SK-N-SH treated with all-trans-retinoic acid at 6 μM for 48 hours (cell line): ENCODE data around the gene EN2.

Experiments
- ATAC-seq: fragments of 200-7000 bp; cut with Tn5 transposase; 3 replicates; pipeline ENCODE4 v1.9.1; 2020; ENCODE audit warnings: mild to moderate bottlenecking, moderate library complexity
- ARNTL ChIP-seq: fragments of 450-650 bp; formaldehyde crosslinking; IDR thresholded peaks from 2 replicates; pipeline ENCODE4 v1.5.0; 2020; ENCODE audit warnings: low read depth, mild to moderate bottlenecking, moderate library complexity, borderline replicate concordance
- BACH2 ChIP-seq: fragments of 250-450 bp; sonication (Bioruptor Pico); IDR thresholded peaks from 2 replicates; pipeline ENCODE4 v1.9.0; 2021; ENCODE audit warnings: mild to moderate bottlenecking, borderline replicate concordance
- CSDC2 ChIP-seq: fragments of 250-450 bp; sonication (Bioruptor Pico); IDR thresholded peaks from 2 replicates; pipeline ENCODE4 v1.5.0; 2020; ENCODE audit warnings: mild to moderate bottlenecking, moderate library complexity
- CSRNP3 ChIP-seq: fragments of 250-450 bp; sonication (Bioruptor Pico); IDR thresholded peaks from 2 replicates; pipeline ENCODE4 v1.5.1; 2021; ENCODE audit warnings: mild to moderate bottlenecking, moderate library complexity
- ESRRG ChIP-seq: fragments of 250-450 bp; sonication (Bioruptor Pico); IDR thresholded peaks from 2 replicates; pipeline ENCODE4 v1.6.1; 2021; ENCODE audit warnings: mild to moderate bottlenecking
- GLIS3 ChIP-seq: fragments of 250-450 bp; sonication (Bioruptor Pico); IDR thresholded peaks from 2 replicates; pipeline ENCODE4 v1.5.0; 2020; ENCODE audit warnings: mild to moderate bottlenecking, moderate library complexity
- ISL1 ChIP-seq: fragments of 250-450 bp; sonication (Bioruptor Pico); IDR thresholded peaks from 2 replicates; pipeline ENCODE4 v2.1.2; 2022; ENCODE audit warnings: mild to moderate bottlenecking, moderate library complexity
- OSR1 ChIP-seq: fragments of 250-450 bp; sonication (Bioruptor Pico); IDR thresholded peaks from 2 replicates; pipeline ENCODE4 v1.8.0; 2022; ENCODE audit warnings: moderate library complexity, mild to moderate bottlenecking, inconsistent platforms
- PATZ1 ChIP-seq: fragments of 250-450 bp; sonication (Bioruptor Pico); IDR thresholded peaks from 2 replicates; pipeline ENCODE4 v1.8.0; 2020; ENCODE audit warnings: mild to moderate bottlenecking, moderate library complexity, borderline replicate concordance
- POU6F1 ChIP-seq: fragments of 250-450 bp; sonication (Bioruptor Pico); IDR thresholded peaks from 2 replicates; pipeline ENCODE4 v1.8.0; 2021; ENCODE audit warnings: low read depth, mild to moderate bottlenecking, moderate library complexity, borderline replicate concordance
- PPARA ChIP-seq: fragments of 250-450 bp; sonication (Bioruptor Pico); IDR thresholded peaks from 2 replicates; pipeline ENCODE4 v1.5.0; 2020; ENCODE audit warnings: mild to moderate bottlenecking, borderline replicate concordance
- RARB ChIP-seq: fragments of 250-450 bp; sonication (Bioruptor Pico); IDR thresholded peaks from 2 replicates; pipeline ENCODE4 v1.8.0; 2021; ENCODE audit warnings: mild to moderate bottlenecking, moderate library complexity
- SNAI2 ChIP-seq: fragments of 250-450 bp; sonication (Bioruptor Pico); IDR thresholded peaks from 2 replicates; pipeline ENCODE4 v1.5.0; 2020; ENCODE audit warnings: mild to moderate bottlenecking, moderate library complexity
- TCF4 ChIP-seq: fragments of 250-450 bp; sonication (Bioruptor Pico); IDR thresholded peaks from 2 replicates; pipeline ENCODE4 v1.8.0; 2021; ENCODE audit warnings: mild to moderate bottlenecking, moderate library complexity, borderline replicate concordance
- TSHZ2 ChIP-seq: fragments of 250-450 bp; sonication (Bioruptor Pico); IDR thresholded peaks from 2 replicates; pipeline ENCODE4 v1.5.0; 2020; ENCODE audit warnings: mild to moderate bottlenecking, moderate library complexity
- ZC3H10 ChIP-seq: fragments of 250-450 bp; sonication (Bioruptor Pico); IDR thresholded peaks from 2 replicates; pipeline ENCODE4 v1.5.1; 2021; ENCODE audit warnings: mild to moderate bottlenecking, moderate library complexity
- ZFP3 ChIP-seq: fragments of 250-450 bp; sonication (Bioruptor Pico); IDR thresholded peaks from 2 replicates; pipeline ENCODE4 v1.5.0; 2020; ENCODE audit warnings: mild to moderate bottlenecking, moderate library complexity
- ZFP30 ChIP-seq: fragments of 450-650 bp; formaldehyde crosslinking; IDR thresholded peaks from 2 replicates; pipeline ENCODE4 v1.5.0; 2022; ENCODE audit warnings: mild to moderate bottlenecking, moderate library complexity
- ZNF565 ChIP-seq: fragments of 450-650 bp; formaldehyde crosslinking; conservative IDR thresholded peaks from 2 replicates; pipeline ENCODE4 v1.5.0; 2020; ENCODE audit warnings: low read depth, mild to moderate bottlenecking, moderate library complexity
- ZNF70 ChIP-seq: fragments of 450-650 bp; formaldehyde crosslinking; IDR thresholded peaks from 2 replicates; pipeline ENCODE4 v1.5.0; 2020; ENCODE audit warnings: mild to moderate bottlenecking, moderate library complexity
- ZNF8 ChIP-seq: fragments of 450-650 bp; formaldehyde crosslinking; IDR thresholded peaks from 2 replicates; pipeline ENCODE4 v1.5.0; 2020; ENCODE audit warnings: mild to moderate bottlenecking, moderate library complexity

EN2 gene

GRCh38 chr7:155468785-155469148, 10.8 kb downstream of the EN2 start:
- no peak for ATAC-seq
- TF ChIP-seq CSDC2 (no peak), POU6F1 (CRISPR knock-in tag) (no peak), ZC3H10 (CRISPR knock-in tag) (no peak), TSHZ2 (CRISPR knock-in tag) (no peak), OSR1 (CRISPR knock-in tag) (no peak), ARNTL (CRISPR knock-in tag) (no peak), SNAI2 (CRISPR knock-in tag) (no peak), TCF4 (CRISPR knock-in tag) (no peak), RARB (CRISPR knock-in tag) (no peak), CSRNP3 (CRISPR knock-in tag) (no peak), ISL1 (no peak)

- no peak for ATAC-seq
- TF ChIP-seq ZFP30 (CRISPR knock-in tag), result no peak
- TF ChIP-seq ZC3H10 (CRISPR knock-in tag), result no peak
- no peak for TF ChIP-seq BACH2 (CRISPR knock-in tag)
- TF ChIP-seq ISL1, result no peak
- no peak for TF ChIP-seq GLIS3 (CRISPR knock-in tag)
- no peak for TF ChIP-seq SNAI2 (CRISPR knock-in tag)
- TF ChIP-seq TSHZ2 (CRISPR knock-in tag), result no peak
- no peak for TF ChIP-seq ZFP3 (CRISPR knock-in tag)
- no peak for TF ChIP-seq ZNF8
- TF ChIP-seq ZNF70, result no peak
- no peak for TF ChIP-seq OSR1 (CRISPR knock-in tag)
- TF ChIP-seq CSDC2, result no peak
- no peak for TF ChIP-seq PPARA (CRISPR knock-in tag)
- no peak for TF ChIP-seq CSRNP3 (CRISPR knock-in tag)
- no peak for TF ChIP-seq ESRRG (CRISPR knock-in tag)
- no peak for TF ChIP-seq POU6F1 (CRISPR knock-in tag)
- no peak for TF ChIP-seq ARNTL (CRISPR knock-in tag)
- no peak for TF ChIP-seq ZNF565 (CRISPR knock-in tag)
- no peak for TF ChIP-seq PATZ1 (CRISPR knock-in tag)
These were observed 11.6 kb downstream of the EN2 start for GRCh38 chr7:155469311-155470185.
